GM18507 (cell line): ENCODE results near the gene MYO5B.

ENCODE experiments used
- DNase-seq: peaks from one replicate; pipeline ENCODE4 v3.0.0; 2011; ENCODE audit warnings: low read depth; ENCODE audit not compliant: insufficient read length; ENCODE audit errors: extremely low spot score
- FAIRE-seq: peaks from 2 replicates; lab custom pipeline; 2011; peaks lifted over from hg19 to GRCh38; lab: Jason Lieb, UNC

The MYO5B gene

DNA sequence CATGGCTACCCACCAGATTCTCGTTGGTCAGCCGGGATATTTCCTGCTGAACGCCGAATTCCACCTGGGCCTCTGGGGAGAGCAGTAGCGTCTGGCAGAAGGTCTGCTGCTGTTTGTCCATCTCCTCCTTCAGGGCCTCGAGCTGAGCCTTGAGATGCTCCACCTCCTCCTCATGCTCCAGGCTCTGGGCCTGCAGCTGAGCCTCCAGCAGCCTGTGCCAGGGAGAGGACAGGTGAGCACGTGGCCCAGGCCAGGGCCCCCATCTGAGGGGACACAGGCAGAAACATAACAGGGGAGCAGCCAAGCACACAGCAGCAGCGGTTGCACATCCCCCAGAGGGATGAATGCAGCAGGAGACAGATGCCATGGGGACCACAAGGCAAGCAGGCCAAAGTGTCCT, 341.5 kb downstream of the MYO5B start:
- no peak for DNase-seq
- FAIRE-seq: no peak

DNA sequence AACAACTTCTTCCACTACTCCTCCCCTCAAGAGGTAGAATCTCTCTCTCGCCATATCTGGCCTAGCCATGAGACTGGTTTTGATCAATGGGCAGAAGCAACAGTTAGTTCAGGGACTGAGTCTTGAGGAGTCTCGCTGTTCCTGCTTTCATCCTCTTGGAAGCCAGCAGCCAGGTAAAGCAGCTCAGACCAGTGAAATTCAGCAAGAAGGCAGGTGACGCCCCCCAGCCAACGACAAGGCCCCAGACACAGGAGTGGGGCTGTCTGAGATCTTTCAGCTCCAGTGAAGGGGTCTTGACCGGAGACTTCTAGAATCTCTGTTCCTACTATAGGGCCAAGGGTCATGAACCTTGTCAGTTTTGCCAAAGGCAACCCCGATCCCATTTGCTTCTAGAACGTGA, 341.9 kb downstream of the MYO5B start:
- FAIRE-seq: no peak

DNA sequence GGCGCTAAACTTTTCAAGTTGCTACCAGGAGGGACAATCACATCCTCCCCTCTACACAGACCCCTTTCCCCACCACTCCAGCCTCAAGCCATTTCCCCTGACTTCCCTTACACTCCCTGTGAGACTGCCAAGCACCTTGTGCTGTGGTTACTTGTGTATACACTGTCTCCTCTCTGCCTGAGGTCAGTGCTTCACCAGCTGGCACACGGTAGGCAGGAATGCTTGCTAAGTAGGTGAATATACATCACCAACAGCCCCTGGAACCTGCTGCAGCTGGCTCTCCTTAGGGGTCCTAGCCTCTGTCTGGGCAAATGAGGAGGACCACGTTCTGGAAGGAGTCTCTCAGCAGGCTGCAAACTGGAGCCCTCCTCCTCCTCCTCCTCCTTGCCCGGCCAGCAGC, 343.3 kb downstream of the MYO5B start:
- DNase-seq: no peak

More for the DNA sequence above, 341.9 kb downstream of the MYO5B start:
- no peak for DNase-seq

DNA sequence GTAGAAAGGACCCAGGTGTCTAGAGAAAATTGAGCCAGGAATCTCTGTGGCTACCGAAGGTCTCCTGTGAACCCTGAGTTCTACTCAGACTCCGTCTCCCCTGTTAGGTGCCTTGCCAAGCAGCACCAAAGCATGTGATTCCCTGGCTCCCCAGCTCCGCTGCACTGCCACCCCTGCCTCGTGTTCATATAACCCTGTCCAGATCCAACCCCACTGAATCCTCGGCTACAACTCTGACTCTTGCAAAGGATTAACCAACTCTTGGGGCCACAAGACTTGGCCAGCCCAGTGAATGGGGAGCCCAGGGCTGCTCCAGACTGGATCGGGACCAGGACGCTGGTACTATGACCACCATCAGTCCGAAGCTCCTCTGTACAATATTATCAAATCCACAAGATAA, 344.3 kb downstream of the MYO5B start:
- DNase-seq (no peak), FAIRE-seq (no peak)

More for the DNA sequence above, 343.3 kb downstream of the MYO5B start:
- FAIRE-seq: no peak

DNA sequence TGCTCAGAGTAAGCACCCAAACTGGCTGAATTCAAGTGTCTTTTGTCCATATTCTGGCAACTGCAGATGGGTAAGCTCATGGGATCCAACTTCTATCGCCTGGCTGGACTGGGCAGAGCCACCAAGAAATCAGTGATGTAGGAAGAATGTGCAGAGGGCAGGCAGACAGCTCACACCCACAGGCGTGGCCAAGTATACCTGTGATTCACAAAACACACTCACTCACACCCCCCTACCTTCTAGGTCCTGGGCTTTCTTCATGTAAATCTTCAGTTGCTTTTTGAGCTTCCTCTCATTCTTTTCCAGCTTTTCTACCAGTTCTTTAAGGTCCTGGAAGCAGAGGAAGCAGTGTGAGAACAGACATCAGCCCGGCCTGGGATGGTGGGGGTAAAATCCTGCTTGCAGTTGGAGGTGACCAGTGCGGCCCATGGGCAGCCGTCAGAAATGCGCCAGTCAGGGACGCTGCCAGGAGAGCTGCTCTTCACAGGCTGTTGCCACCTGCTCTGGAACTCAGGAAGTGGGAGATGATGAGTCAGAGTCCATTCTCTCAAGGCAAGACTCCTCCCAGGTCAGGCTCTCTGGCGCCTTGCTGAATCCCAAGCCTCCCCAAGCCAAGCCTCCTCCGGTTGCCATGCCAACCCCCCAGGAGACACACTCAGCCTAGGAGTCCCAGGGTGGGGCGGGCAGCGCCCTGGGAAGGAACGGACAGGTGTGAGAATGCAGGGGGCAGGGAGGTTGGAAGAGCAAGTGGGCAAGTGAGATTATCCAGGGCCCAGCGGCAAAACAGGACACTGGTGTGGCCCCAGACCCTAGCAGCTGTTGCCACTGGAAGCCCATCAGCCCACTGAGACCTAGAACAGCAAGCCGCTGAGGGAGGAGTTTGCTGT, 345.4 kb downstream of the MYO5B start:
- DNase-seq: no peak
- FAIRE-seq: no peak

DNA sequence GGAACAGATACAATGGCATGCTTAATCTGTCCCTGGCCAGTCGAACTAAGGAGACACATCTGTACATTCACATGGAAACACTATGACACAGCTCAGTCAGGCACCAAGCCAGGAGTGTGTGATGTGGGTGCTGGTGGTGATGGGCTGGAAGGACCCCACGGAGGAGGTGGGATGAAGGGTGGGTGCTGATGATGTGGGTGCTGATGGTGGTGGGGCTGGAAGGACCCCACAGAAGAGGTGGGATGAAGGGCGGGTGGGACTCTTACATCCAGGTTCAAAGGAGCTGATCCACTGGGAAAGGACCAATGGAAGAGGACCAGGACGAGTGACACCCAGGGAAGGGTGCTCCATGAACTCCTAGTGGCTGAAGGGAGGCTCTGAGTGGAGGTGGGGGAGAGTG, 346.8 kb downstream of the MYO5B start:
- FAIRE-seq (no peak), DNase-seq (no peak)

DNA sequence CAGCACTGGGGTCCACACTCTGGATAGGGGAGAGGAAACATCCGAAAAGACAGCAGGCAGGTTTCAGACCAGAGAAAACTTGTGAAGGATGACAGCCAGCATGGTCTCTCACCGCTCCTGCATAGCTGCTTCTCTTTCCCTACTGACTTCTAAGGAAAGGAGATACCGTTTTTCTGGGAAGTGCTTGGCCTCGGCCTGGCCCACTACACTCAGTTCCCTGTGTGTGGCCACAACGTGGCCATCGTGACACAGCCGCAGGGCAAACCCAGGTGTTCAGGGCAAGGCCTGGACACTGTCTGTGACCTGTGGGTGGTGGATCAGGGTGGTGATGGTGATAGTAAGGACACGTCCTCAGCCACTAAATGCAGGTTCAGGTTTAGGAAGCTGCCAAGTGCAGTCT, 347.4 kb downstream of the MYO5B start:
- FAIRE-seq (no peak), DNase-seq (no peak)

DNA sequence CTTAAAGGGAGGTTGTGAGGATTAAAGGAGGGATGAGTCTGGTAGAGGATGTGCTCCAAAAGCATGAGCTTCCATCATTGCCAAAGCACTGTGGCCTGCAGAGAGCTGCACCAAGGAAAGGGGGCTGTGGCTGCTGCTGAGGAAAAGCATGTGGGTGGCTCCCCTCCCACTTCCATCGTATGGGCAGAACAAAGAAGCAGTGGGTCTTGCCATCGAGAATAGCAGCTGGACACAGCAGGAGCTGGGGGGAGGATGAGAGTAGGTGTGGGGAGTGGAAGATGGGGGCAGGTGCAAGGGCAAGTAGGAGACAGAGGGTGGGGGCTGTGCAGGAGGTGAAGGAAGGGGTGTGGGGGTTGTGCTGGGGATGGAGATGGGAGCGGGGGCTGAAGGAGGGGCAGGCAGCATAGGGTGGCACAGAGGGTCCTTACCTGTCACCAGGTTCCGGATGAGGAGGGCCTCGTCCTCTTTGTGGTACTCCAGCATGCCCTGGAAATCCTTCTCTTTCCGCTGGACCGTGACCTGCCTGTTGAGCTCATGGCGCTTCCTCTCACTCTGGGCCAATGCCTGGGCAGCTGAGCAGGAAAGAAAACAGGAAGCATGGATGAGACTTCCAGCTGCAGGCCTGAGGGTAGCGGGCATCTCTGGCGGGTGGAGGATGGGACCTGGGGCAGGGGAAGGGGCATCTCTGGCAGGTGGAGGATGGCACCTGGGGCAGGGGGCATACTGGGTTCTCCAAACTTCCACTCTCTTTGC, 348.1 kb downstream of the MYO5B start:
- FAIRE-seq (no peak), DNase-seq (no peak)

DNA sequence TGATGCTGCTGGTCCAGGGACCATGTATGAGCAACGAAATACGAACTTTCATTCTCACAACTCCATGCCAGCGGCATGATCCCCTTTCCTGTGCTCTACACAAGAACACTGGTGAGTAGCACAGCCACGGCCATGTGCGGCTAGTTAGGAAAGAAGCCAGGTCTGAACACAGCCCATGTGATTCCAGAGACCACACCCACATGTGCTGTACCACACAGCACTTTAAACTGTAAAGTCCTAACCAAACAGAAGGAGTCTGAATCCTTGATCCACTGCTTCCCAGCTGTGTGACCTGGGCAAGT, 348.6 kb downstream of the MYO5B start:
- DNase-seq (no peak), FAIRE-seq (no peak)

DNA sequence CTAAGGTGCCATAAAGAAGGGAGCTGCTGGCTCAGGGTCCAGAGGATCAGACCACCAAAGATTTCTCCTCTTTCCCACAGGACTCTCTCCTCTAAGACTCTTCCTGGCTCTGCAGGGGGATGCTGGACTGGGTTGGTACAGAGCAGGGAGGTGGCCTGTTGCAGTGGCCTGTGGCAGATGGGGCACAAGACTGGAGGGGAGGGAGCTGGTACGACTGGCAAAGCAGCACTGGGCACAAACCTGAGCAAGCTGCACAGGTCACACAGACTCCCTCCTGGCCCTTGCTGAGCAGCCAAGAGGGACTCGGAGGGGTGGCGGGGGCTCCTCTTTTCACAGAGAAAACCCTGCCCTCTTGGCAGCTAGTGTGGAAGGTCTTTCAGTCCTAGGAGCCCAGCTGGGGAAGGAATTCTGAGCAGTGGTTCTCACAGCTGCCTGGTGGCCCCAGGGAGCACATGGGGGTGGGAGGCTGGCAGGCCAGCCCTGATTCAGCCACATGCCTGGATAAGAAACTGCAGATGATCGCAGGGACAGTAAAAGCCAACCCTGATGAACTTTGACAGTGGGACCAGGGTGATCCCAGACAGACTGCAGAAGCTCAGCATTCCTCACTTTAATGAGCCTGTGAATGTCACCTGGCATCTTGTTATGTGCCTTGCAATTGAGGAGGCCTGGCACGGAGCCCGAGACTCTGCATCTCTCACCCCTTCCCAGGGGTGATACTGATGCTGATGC, 349.2 kb downstream of the MYO5B start:
- DNase-seq (no peak), FAIRE-seq (no peak)

DNA sequence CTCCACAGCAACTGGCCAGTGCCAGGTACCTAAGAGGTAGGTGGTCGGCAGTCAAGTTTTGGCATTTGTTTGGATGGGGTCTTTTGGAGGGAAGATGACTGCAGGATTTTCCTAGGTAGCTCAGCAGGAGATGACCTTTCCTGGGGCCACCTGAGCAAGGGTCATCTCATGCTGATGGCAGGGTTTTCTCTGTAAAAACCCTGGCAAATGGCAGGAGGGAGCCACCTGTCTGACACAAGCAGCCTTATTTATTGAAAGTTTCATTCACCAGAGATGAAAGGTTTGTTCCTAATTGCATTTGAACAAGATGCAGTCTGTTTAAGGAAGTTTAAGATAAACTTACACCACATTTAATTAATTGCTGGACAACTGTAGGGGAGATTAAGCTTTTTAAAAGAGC, 350.0 kb downstream of the MYO5B start:
- DNase-seq: no peak
- FAIRE-seq: no peak

DNA sequence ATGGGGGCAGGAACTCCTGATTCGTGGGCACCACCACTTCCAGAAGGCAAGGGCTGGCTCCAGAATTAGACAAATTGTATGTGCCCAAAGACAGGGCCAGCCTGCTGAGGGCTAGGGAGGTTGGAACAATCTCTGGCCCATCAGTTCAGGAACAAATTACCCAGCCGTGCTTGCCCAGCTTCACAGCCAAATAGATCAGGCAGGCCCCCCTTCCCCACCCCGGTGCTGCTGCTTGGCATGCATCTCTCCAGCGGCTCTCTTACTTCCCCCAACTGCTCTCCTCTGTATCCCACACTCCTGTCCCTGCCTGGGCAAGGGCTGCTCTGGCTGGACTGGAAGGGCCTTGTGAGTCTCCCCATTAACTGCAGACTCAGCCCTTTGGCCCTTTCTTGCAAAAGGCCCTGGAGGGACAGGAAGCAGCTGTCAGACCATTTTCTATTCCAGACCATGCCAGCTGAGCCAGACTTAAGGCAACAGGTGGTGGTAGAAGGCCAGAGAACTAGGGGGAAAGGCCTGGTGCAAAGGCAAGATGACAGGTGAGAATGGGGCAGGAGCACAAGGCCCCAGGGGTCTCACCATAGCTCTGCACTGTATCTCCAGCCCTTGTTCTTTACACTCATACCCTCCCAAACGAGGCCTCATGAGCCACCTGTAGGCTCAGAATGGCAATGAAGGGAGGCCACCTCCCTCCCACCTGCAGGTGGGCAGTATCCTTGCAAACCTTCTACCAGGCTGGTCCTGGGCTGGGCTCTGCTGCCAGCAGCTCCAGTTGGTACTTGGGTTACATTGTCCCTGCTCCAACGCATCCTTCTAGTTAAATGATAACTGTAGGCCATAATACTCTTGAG, 350.9 kb downstream of the MYO5B start:
- DNase-seq: no peak

DNA sequence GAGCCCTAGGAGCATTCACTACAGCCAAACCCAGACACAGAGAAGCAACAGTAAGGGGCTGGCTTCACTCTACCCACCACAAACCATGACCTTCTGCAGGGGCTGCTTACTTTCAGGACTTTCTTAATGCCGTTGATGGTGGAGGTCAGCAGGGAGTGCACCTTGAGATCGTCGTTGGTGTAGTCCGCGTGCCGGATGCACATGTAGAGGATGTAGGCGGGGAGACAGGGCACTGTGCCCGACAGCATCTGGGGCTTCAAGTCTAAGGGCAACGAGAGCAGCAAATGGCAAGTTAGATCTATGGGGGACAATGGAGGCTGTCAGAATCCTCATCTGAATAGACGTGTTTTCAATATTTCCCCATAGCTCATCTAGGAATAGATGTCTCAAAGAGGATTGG, 351.8 kb downstream of the MYO5B start:
- DNase-seq (no peak), FAIRE-seq (no peak)

More for the DNA sequence above, 350.9 kb downstream of the MYO5B start:
- FAIRE-seq: no peak

DNA sequence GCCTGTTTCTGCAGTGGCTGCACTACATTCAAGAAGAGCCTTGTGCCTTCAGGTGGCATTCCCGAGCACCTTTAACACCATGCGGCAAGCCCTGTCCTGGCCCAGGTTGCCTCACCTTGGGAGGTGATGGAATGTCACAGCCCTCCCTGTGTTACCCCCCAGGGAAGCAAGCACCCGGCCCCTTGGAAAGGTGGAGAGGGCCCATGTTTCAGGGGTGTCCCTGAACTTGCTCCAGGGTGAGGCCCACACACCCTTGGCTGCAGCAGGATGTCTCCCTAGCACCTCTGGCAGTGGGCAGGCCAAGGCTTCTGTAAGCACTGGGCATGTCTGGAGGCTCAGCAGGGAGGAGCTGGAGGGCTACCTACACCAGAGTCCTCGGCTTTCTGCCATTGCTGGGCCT, 352.3 kb downstream of the MYO5B start:
- DNase-seq (no peak), FAIRE-seq (no peak)

DNA sequence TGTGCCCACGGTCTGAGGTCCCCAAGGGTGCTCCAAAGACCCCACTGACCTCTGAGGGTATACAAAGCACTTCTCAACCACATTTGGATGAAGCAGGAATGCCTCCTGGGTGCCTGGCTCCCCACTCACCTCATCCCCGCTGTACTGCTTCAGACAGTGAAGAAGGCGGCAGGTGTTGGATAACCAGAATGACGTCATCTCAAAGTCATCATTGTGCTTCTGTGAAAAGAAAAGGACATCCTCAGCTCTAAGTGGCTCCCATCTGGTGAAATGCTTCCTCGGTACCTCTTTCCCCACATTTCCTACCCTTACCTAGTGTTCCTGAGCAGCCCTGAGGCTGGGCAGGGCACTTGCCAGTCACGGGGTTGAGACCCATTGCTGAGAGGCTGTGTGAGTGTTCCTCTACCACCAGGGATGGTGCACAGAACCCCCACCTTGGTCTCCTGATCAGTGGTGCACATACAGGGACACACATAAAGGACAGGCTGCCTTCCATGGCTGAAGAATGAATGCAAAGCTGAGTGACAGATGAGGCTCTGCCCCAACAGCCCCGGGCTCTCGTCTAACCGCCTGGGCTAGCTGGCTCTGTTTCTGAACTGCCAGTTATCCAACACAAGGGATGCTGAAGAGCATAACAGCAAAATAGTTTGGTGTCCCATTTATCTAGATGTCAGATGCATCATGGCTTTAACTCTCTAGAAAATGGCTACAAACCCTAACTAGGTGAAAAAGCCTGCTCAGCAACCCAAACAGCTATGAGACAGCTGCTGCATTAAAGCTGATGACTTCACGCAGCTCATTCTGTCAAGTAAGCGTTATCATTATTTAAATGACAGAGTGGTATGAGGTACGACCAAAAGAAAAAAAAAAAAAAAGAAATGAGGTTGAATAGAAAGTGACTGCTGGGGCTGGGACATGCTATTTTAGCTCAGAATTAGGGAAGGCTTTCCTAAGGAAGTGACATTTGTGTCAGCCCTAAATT, 353.4 kb downstream of the MYO5B start:
- no peak for DNase-seq
- no peak for FAIRE-seq

DNA sequence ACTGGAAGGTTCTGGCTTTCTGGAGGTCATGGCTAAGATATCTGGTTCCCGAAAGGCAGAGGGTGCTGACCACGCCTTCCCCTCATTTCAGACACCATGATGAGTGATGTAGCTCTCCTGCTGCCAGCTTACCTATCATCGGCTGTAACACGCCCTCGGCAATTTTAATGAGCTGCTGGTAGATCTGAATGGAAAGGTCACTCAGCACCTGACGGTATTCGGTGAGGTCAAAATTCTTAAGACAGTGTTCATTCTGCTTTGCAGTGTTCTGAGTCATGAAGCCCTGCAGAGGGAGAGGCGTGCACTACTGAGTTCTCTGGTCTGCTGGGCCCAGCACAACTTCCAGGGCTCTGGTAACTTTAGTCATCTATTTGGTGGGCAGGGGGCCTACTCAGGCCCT, 355.9 kb downstream of the MYO5B start:
- no peak for DNase-seq
- no peak for FAIRE-seq

DNA sequence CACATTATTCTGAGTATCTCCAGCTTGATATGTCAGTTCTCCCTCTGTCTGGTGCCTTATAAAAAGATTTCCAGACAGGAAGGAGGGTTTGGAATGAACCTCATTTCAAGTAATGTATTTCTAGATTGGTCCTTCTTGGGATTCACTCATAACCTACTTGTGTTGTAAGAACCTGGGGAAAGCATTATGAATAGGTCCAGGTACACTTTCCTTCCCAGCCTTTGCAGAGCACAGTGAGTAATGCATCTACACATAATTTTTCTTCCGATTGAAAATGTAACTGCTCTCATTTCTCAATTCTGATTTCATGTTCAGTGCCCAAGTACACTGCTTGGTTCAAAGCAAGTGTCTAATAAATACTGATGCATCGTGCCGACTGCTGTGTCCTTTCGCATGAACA, 356.6 kb downstream of the MYO5B start:
- no peak for FAIRE-seq

DNA sequence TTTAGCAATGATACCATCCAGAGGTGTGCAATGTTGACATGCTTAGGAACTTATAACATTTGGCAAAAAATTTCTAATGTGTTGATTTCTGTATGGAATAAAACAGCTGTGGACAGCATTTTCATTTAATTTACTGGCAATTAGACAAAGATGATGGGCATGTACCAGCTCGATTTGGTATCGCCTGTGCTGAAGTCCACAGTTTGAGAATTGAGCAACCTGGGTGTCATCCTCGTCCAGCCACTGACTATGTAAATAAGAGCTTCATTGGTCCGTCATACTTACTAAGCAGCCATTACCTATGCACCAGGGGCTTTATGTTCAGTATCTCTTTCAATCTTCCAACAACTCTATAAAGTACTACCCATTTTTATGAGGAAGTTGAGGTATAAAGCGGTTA, 357.1 kb downstream of the MYO5B start:
- FAIRE-seq (no peak), DNase-seq (no peak)

More for the DNA sequence above, 356.6 kb downstream of the MYO5B start:
- DNase-seq: no peak
